Measurements from ENCODE around the gene NOX1.

DNA sequence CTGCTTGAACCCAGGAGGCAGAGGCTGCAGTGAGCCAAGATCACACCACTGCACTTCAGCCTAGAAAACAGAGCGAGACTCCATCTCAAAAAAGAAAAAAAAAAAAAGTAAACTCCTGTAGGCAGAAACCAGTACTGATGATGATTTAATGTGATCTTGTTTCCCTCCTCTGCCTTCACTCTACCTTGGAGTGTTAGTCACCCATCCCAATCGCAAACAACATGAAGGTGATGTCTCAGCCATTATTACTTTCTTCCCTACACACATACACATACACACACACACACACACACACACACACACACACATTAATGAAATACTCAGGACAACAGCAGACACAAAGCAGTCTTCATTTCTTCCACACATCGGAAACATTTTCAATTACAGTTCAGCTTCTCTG, 39.0 kb upstream of the NOX1 start:
- TF ChIP-seq, protein P1, sequence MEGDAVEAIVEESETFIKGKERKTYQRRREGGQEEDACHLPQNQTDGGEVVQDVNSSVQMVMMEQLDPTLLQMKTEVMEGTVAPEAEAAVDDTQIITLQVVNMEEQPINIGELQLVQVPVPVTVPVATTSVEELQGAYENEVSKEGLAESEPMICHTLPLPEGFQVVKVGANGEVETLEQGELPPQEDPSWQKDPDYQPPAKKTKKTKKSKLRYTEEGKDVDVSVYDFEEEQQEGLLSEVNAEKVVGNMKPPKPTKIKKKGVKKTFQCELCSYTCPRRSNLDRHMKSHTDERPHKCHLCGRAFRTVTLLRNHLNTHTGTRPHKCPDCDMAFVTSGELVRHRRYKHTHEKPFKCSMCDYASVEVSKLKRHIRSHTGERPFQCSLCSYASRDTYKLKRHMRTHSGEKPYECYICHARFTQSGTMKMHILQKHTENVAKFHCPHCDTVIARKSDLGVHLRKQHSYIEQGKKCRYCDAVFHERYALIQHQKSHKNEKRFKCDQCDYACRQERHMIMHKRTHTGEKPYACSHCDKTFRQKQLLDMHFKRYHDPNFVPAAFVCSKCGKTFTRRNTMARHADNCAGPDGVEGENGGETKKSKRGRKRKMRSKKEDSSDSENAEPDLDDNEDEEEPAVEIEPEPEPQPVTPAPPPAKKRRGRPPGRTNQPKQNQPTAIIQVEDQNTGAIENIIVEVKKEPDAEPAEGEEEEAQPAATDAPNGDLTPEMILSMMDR (IDR thresholded peaks at IDR 0.05) = no peak
- TF ChIP-seq POLR2A (IDR thresholded peaks at IDR 0.05) (no peak), EP300 (IDR thresholded peaks at IDR 0.05) (no peak)

Data from stomach (tissue), 4 donors.